NCI-H1092 treated with DMSO at 0.1 percent for 48 hours (cell line): ENCODE results near the gene CDK19.
"Not testable (repeated sequence)": the region's sequence is repeated elsewhere in the genome, so short reads cannot be mapped to it uniquely, and the experiment has no call there.

Source experiments
- DNase-seq: peaks from one replicate; lab custom pipeline; 2025; lab: John Stamatoyannopoulos, UW

The CDK19 gene

DNA sequence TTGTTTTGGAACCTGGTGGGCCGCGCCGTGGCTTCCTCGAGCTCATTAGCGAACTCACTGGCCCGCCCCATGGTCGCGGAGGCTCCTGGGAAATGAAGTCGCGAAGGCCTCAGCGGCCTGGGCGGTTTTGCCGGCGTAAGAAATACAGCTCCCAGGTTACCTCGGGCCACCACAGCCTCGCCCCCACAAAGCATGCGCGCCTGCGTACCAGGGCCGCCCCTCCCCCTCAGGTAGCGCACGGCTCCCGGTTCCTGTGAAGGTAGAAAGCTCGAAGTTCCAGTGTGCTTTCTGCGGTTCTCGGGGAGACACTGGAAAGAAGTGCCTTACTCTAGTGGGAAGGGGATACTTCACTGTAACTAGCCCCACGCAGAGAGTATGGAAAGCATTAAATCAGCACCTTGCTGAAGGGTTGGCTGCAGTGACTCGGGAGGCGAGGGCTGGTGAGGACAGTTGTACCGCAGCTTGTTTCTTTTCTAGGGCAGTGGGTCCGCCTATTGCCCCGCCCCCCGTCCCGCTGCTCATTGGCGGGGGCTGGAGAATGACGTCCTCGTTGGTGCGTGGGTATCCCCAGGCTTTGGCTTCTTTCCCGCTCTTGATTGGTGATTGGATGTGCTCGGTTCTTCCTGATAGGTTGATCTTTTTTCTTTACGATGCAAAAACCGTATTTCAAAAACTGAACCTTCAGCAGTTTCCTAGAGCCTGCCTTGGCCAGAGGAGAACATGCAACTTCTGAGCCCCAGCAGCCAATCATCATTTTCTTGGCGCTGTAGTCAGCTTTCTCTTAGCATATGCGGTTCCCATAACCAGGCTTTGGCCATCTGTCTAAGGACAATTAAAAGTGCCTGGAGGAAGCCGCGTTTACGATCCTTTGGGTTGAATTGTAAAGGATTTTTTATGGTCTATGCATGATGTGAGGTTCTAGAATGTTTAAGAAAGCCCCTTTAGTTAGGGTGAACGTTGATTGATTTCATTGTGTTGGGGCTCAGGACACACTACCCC lies at the start of gene CDK19:
TSS of gene CDK19 (minus strand) at position 59 of the 999 bp plus-strand sequence. CDS start 333 bp downstream, outside the sequence.
- DNase-seq: peak; percentile 95

DNA sequence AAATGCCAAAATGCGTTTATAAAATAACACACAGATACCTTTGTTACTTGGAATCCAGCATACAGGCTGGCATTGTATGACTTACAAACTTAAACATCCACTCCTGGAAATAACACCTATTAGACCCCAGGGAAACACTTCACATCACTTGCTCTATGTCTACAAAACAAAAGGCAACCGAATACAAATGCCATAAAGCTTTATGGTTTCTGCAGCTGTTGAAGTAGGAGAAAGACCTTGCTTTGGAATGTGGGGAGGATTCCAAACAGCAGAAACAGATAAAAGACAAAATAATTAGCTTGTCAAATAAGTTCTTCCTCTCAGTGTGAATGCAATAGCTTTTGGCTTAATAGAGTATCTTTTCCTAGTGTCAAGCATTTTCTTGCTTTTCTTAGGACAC lies 49.6 kb upstream of the CDK19 start:
- DNase-seq: no peak

DNA sequence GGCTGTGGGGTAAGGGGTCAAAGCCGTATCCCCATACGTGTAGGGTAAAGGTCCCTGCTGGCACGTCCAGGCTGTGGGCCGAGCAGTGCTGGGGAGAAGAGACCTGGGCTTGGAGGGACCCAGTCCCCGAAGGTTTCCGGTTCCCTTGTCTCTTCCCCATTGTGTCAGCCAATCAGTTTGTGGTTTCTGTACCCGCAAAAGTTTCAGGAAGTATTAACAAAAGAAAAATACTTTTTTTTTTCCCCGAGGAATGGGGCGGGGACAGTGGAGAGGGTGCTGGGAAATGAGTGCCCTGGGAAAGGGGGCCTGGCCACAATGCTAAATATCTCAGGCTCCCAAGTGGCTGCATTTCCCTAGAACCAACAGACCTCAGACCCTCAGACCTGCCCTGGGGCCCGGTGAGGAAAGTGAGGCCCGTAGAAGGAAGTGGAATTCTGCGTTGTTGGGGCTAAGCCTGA lies 44.1 kb upstream of the CDK19 start:
- no peak for DNase-seq

DNA sequence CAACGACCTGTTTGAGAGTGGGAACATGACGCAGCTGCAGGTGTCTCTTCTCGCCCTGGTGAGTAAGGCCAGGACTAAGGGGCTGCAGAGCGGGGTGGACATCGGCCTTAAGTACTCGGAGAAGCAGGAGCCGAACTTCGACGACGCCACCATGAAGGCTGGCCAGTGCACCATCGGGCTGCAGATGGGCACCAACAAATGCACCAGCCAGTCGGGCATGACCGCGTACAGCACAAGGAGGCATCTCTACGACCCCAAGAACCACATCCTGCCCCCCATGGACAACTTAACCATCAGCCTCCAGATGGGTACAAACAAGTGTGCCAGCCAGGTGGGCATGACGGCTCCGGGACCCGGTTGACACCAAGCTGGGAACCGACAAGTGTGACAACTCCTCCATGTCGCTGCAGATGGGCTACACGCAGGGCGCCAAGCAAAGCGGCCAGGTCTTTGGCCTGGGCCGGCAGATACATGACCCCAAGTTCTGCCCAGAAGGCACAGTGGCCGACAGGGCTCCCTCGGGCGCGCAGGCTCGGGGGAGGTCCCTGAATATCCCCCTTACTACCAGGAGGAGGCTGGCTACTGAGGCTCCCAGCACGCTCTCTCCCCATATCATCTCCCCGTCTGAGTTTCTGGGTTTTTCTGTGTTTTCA lies 43.4 kb upstream of the CDK19 start:
- no peak for DNase-seq

DNA sequence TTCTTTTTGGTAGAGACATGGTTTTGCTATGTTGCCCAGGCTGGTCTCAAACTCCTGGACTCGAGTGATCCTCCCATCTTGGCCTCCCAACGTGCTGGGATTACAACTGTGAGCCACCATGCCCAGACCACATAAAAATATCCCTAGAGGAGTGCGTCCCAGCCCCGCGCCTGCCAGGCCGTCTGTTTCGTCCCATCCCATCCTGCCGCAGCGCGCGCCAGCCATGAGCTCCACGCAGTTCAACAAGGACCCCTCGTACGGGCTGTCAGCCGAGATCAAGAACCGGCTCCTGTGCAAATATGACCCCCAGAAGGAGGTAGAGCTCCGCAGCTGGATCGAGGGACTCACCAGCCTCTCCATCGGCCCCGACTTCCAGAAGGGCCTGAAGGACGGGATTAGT lies 42.7 kb upstream of the CDK19 start:
- DNase-seq: no peak

DNA sequence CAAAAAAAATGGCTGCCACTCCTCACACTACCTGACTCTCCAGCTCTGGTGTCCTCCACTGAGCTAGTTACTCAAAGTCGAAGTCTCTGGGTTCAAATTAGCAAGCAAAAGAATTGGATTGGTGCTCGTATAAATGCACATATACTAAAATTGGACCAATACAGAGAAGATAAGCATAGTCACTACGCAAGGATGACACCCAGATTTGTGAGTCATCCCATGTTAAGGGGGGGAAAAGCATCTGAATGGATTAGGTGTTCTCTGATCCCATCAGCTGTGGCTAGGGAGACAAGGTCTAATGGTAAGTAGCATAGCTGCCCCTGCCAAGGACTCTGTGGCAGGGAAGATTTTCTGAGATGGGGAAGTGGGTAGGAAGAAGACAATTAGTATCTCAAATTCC lies 41.0 kb upstream of the CDK19 start:
- DNase-seq: no peak

DNA sequence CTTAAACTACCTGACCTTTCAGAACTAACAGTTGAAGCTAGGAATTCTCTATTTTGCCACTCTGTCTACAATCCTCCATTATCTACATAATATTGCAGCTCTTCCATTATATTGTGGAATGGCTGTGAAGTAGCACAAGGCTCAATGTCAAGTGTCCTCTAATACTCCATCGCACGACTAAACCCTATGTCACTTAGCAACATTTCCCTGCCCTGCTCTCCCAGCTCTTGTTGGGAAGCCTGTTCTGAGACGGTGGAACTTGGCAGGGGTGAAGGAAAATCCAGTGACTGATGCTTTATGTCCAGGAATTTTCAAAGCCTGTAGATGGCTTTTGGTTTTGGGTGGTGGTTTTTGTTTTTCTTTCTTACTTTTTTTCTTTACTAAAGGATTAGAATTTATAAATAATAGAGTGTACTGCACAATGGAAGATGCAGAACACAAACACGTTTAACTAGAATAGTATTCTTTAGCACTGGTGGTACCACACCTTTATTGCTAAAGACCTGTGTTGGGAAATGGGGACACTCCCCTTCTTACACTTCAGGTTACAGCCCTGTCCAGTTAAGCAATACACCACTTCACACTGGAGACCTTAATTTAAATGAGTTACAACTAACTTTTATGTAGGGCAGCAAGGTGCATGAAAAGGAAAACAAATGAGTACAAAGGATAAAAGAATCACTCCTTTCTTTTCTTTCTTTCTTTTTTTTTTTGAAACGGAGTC lies 38.6 kb upstream of the CDK19 start:
- no peak for DNase-seq

DNA sequence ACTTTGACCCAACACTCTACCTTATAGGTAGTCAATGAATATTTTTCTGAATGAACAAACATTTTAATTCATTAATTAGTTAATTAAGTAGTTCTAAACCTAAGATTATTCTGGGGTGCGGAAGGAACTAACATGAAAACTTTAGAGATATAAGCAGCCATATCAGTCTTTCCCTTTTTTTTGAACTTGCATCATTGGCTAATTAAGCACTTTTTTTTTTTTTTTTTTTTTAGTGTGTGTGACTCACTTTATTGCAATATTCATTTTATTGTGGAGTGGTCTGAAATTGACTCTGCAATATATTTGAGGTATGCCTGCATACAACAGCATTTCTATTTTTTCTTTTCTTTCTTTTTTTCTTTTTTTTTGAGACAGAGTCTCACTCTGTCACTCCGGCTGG lies 37.5 kb upstream of the CDK19 start:
- no peak for DNase-seq

DNA sequence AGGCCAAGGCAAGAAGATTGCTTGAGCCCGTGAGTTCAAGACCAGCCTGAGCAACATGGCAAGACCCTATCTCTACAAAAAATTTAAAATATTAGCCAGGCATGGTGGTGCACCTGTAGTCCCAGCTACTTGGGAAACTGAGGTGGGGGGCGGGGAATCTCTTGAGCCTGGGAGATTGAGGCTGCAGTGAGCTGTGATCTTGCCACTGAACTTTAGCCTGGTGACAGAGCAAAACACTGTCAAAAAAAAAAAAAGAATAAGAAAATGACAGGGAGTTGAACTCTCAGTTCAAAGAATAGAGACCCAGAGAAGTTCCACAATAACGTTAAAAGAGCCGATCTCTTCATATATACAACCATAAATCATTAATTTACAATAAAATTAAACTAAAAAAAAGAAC lies 34.5 kb upstream of the CDK19 start:
- no peak for DNase-seq

DNA sequence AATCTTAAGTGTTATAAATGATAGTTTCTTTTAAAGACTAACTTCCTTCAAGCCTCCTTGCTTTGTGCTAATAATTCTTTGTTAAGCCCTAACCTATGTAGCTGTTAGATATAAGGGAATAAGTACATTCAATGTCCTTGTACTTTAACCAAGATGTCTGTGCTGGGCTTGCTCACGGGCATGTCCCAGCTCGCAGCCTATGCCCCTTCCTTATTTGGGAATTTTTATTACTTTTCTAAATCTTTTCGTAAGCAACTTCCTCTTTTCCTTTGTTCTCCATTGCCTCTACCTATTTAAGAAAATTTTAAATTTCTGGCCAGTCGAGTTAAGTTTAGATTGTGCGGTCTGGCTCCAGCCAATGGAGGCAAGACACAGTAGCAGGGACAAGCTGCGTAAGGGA lies 26.0 kb upstream of the CDK19 start:
- DNase-seq: no peak

DNA sequence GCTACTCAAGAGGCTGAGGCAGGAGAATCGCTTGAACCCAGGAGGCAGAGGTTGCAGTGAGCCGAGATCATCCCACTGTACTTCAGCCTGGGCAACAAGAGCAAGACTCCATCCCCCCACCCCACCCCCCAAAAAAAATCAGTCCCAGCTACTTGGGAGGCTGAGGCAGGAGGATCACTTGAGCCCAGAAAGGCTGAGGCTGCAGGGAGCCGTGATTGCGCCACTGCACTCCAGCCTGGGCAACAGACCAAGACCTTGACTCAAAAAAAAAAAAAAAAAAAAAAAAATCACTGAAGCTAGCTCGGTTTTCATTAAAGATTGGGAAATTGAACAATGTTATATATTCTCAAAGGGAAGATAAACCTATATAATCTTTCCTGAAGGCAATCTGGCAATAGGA lies 20.5 kb upstream of the CDK19 start:
- DNase-seq: not testable (repeated sequence)

DNA sequence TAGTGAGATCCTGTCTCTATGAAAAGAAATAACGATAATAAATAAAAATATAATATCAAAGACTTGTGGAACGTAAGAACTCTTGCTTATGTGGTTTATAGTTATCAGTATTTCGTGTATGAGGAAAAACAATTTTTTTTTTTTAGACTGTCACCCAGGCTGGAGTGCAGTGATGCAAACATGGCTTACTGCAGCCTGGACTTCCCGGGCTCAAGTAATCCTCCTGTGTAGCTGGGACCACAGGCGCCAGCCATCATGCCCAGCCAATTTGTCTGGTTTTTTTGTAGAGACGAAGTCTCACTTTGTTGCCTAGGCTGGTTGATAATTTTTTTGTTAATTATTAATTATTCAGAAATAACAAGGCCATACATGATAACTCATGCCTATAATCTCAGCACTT lies 18.6 kb upstream of the CDK19 start:
- DNase-seq: no peak

DNA sequence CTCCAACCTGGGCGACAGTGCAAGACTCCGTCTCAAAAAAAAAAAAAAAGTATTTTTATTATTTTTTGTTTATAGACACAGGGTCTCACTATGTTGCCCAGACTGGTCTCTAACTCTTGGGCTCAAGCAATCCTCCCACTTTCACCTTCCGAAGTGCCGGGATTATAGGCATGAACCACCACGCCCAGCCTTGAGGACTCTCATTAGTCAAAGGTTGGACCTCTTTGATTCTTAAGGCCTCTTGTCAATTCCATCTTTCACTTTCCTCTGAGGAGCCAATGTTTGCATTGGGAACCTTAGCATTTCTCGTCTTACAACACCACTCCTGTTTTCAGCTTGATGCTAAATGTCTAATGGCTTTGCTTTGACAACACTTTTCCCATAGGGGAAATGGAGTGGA lies 16.1 kb upstream of the CDK19 start:
- DNase-seq: no peak

DNA sequence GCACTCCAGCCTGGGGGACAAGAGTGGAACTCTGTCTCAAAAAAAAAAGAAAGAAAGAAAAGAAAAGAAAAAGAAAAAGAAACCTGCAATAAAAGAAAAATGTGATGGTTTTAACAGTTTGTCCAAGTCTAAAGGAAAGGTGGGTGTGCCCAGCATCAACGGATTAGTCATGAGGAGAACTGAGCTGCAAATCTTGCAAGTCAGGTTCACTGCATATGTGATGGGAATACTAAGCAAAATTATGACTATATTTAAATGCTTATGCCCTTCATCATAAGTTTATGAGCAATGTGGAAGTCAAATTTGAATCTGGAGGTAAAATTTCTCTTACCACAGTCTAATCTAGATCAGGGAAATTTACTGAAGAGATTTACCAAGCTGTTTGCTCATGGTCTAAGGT lies 13.1 kb upstream of the CDK19 start:
- no peak for DNase-seq

DNA sequence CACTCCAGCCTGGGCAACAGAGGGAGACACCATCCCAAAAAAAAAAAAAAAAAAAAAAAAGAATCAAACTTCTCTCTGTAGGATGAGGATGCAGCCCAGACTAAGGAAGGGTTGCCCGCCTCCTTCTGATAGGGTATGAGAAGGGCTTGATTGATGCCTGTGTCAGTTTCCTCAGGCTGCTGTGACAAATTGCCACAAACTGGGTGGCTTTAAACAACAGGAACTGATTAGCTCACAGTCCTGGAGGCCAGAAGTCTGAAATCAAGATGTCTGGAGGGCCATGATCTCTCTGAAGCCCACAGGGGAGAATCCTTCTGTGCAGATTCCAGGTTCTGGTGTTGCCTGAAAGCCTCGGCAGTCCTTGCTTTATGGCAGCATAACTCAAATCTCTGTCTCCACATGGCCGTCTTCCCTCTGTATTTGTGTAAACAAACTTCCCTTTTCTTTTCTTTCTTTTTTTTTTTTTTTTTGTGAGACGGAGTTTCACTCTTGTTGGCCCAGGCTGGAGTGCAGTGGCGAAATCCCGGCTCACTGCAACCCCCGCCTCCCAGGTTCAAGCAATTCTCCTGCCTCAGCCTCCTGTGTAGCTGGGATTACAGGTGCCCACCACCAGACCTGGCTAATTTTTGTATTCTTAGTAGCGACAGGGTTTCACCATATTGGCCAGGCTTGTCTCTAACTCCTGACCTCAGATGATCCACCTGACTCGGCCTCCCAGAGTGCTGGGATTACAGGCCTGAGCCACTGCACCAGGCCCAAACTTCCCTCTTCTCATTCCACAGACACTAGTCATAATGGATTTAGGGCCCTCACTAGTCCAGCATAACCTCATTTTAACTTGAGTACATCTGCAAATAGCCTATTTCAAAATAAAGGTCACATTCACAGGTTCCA lies 11.2 kb upstream of the CDK19 start:
- DNase-seq: no peak

DNA sequence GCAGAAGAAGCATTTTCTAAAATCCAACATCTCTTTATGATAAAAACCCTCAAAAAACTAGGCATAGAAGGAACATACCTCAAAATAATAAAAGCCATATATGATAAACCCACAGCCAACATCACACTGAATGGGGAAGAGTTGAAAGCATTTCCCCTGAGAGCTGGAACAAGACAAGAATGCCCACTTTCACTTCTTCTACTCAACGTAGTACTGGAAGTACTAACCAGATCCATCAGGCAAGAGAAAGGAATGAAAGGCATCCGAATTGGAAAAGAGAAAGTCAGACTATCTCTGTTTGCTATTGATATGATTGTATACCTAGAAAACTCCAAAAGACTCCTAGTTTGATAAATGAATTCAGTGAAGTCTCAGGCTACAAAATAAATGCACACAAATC lies 7.9 kb upstream of the CDK19 start:
- DNase-seq: no peak

DNA sequence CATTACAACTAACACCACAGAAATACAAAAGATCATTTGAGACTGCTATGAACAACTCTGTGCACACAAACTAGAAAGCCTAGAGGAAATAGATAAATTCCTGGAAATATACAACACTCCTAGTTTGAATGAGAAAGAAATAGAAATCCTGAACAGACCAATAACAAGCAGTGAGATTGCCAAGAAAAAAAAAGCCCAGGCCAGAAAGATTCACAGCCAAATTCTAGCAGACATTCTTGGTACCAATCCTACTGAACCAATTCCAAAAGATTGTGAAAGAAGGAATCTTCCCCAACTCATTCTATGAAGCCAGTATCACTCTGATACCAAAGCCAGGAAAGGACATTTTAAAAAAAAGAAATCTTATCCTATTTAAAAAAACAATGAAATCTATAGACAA lies 7.0 kb upstream of the CDK19 start:
- DNase-seq: no peak

DNA sequence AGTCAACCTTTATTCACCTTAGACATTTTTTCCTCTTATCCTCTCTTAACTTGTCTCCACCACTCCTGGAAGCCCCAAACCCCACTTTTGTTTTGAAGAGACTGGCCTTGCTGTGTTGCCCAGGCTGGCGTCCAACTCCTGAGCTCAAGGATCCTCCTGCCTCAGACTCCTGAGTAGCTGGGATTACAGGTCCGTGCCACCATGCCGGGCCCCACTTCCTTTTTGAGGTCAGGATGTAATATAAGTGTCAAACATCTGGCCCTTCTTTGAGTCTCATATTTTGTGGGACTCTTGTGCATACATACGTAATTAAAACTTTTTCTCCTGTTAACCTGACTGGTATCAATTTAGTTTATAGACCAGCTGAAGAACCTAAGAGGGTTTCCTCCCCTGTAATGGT lies 1.4 kb upstream of the CDK19 start:
- DNase-seq: no peak

DNA sequence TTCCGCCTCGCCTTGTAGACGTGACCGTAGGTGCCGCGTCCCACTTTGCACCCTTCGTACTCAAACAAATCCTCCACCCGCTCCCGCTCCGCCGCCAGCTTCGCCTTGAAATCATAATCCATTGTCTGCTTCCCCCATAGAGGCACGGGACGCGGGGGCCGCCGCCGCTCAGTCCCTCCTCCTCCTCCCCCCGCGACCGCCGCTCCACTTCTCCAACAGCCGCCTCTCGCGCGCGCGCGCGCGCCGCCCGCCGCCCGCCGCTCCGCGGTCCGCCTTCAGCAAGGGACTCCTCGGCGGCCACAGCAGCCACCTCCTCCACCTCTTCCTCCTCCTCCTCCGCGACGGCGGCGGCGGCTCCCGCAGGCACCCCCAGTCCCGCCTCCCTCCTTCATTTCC lies 256 bp downstream of the CDK19 start:
- DNase-seq: no peak

DNA sequence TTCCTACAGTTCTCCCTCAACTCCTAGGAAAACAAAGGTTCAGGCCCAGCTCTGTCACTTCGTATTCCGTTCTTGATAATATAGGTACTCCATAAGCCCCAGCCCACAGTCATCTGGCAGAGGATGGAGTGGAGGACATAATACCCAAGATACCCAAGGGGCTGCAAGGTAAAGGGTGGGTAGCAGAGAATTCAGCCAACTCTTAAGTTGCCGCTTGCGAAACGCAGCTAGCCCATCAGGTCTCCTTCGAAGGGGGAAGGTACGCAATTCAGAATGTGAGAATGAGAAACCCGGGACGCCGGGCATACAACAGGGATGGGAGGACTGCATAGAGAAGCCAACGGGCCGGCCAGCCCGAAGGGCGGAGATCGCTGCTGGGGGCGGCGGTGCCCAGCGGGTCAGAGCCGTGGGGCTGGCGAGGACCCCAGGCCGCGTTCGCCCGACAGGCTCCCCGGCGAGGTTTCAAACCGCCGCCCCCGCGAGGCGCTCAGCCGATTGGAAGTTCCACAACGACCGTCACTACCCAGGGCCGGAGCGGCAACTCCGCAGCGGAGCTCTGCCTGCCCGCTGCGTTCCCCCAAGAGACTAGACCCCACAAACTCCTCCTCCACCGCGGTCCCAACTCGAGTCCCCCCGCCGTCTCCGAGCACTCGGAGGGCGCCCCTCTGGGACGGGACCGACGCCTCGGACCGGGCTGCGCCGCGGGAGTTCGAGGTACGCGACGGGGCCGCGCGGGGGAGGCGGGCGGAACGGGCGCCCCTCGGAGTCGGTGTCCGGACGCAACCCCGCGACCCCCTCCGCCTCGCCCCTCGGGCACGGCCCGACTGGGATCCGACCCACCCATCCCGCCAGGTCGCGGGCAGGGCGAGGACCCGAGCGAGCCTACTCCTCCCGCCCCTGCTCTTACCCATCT lies 911 bp downstream of the CDK19 start:
- peak; percentile 12 for DNase-seq
